ENCODE measurements around the gene ELMOD3. TPM values are rescaled to one million over a fixed set of nuclear protein-coding genes. Genes with fewer than 3 reads are reported as not detected.

ELMOD3 gene
- polyA plus RNA-seq, 1 donor (not counting 4 experiments of a cell fraction or from before 2014, with no cell fraction given), result 20.1 TPM

DNA sequence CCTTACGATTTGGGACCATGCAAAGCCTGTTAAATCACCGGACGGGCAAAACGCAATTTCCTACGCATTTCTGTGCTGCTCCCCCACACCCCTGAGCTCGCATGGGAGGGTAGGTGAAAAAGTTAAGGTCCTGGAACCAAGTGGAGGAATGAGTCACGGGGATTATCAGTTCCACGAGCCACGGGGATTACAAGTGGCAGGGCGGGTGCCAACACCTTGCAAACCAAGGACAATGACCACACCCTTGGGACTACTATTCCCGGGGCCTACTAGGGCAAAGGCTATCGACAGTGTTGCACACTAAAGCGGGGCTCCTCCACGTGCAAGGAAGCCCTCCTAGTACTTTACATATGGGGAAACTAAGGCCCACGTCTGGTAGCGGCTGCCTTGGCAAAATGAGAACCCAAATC is 688 bp upstream of the ELMOD3 start:
- H3K79me2 ChIP-seq (ENCODE audit: control insufficient read depth, insufficient read depth, low read length), result peaks cover 45% of the 10 kb centered on the region
- H4K20me1 ChIP-seq (ENCODE audit: control insufficient read depth, extremely low read depth, insufficient read depth, low read length), result no peaks in the 10 kb centered on the region
- no peaks in the 10 kb centered on the region for H3K9me1 ChIP-seq (ENCODE audit: control insufficient read depth, extremely low read depth, insufficient read depth, low read length)
- FAIRE-seq (no peak), DNase-seq (ENCODE audit: low read depth, low spot score) (no peak)
- TF ChIP-seq, protein P1, sequence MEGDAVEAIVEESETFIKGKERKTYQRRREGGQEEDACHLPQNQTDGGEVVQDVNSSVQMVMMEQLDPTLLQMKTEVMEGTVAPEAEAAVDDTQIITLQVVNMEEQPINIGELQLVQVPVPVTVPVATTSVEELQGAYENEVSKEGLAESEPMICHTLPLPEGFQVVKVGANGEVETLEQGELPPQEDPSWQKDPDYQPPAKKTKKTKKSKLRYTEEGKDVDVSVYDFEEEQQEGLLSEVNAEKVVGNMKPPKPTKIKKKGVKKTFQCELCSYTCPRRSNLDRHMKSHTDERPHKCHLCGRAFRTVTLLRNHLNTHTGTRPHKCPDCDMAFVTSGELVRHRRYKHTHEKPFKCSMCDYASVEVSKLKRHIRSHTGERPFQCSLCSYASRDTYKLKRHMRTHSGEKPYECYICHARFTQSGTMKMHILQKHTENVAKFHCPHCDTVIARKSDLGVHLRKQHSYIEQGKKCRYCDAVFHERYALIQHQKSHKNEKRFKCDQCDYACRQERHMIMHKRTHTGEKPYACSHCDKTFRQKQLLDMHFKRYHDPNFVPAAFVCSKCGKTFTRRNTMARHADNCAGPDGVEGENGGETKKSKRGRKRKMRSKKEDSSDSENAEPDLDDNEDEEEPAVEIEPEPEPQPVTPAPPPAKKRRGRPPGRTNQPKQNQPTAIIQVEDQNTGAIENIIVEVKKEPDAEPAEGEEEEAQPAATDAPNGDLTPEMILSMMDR (optimal IDR thresholded peaks at IDR 0.05 in 1 of 3, IDR thresholded peaks at IDR 0.05 in 1 of 3, conservative IDR thresholded peaks at IDR 0.05 in 1 of 3; ENCODE audit: extremely low read depth in 1 of 3, insufficient read depth in 2 of 3, low read length in 3 of 3), result no peak
- TF ChIP-seq EZH2 (IDR thresholded peaks at IDR 0.05; ENCODE audit: low read length), result no peak
- H3K4me3 ChIP-seq (ENCODE audit: control insufficient read depth in 2 of 3, extremely low read depth in 1 of 3, insufficient read depth in 2 of 3, low read depth in 1 of 3, low read length in 3 of 3), result peak overlapping the region; percentile 68 to 99 (median 80)
- dilution Hi-C loops (cut with MboI; ENCODE audit: extremely low pct_ligation_motif_present, low sequenced_read_pairs), result no loop called here
- H3K4me1 ChIP-seq (ENCODE audit: control insufficient read depth, extremely low read depth, insufficient read depth, low read length), result peaks cover 26% of the 10 kb centered on the region
- peak overlapping the region; percentile 72 for H2AFZ ChIP-seq (ENCODE audit: control insufficient read depth, low read length)
- H3K9ac ChIP-seq (ENCODE audit: control insufficient read depth, extremely low read depth, insufficient read depth, low read length), result peak overlapping the region; percentile 98
- peaks cover 30 to 33% of the 10 kb centered on the region in 2 experiments for H3K36me3 ChIP-seq (ENCODE audit: control insufficient read depth in 2 of 2, extremely low read depth in 1 of 2, insufficient read depth in 2 of 2, low read length in 2 of 2)
- H3K9me3 ChIP-seq (ENCODE audit: control insufficient read depth, low read depth, low read length), result no peaks in the 10 kb centered on the region
- peak overlapping the region; percentile 94 for H3K27ac ChIP-seq (ENCODE audit: control insufficient read depth, insufficient read depth, low read length)
- no peaks in the 10 kb centered on the region for H3K27me3 ChIP-seq (ENCODE audit: control insufficient read depth, extremely low read depth, insufficient read depth, low read length)
- peak overlapping the region; percentile 93 for H3K4me2 ChIP-seq (ENCODE audit: control insufficient read depth, extremely low read depth, insufficient read depth, low read depth, low read length)

DNA sequence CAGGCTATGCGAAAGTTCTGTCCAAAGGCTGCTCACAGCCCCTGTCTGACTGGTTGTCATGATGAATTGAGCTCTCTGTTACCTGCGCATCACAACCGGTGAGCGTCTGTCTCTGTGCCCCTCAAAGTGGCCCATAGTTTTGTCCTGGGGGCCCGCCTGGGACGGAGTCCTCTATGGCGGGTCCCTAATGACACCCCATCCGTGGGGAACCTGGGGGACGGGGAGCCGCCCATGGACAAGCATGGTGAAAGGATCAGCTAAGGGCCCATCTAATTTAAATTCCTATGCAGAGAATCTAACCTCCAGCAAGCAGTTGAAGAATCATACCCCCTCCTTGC is 473 bp downstream of the ELMOD3 start:
- Histone ChIP-seq H3K4me3 (ENCODE audit: control insufficient read depth in 2 of 3, extremely low read depth in 1 of 3, insufficient read depth in 2 of 3, low read depth in 1 of 3, low read length in 3 of 3) (peak overlapping the region; percentile 68 to 99 (median 80)), H3K79me2 (ENCODE audit: control insufficient read depth, insufficient read depth, low read length) (peaks cover 46% of the 10 kb centered on the region), H3K36me3 (ENCODE audit: control insufficient read depth in 2 of 2, extremely low read depth in 1 of 2, insufficient read depth in 2 of 2, low read length in 2 of 2) (peaks cover 19 to 23% of the 10 kb centered on the region in 2 experiments), H3K4me1 (ENCODE audit: control insufficient read depth, extremely low read depth, insufficient read depth, low read length) (peaks cover 26% of the 10 kb centered on the region), H3K27ac (ENCODE audit: control insufficient read depth, insufficient read depth, low read length) (peak overlapping the region; percentile 94), H3K9me1 (ENCODE audit: control insufficient read depth, extremely low read depth, insufficient read depth, low read length) (no peaks in the 10 kb centered on the region), H3K9me3 (ENCODE audit: control insufficient read depth, low read depth, low read length) (no peaks in the 10 kb centered on the region), H4K20me1 (ENCODE audit: control insufficient read depth, extremely low read depth, insufficient read depth, low read length) (no peaks in the 10 kb centered on the region), H3K27me3 (ENCODE audit: control insufficient read depth, extremely low read depth, insufficient read depth, low read length) (no peaks in the 10 kb centered on the region), H3K9ac (ENCODE audit: control insufficient read depth, extremely low read depth, insufficient read depth, low read length) (peak overlapping the region; percentile 98), H3K4me2 (ENCODE audit: control insufficient read depth, extremely low read depth, insufficient read depth, low read depth, low read length) (peak overlapping the region; percentile 93), H2AFZ (ENCODE audit: control insufficient read depth, low read length) (peak overlapping the region; percentile 99)
- FAIRE-seq (no peak), DNase-seq (ENCODE audit: low read depth, low spot score) (no peak)
- TF ChIP-seq, protein P1 (optimal IDR thresholded peaks at IDR 0.05 in 1 of 3, IDR thresholded peaks at IDR 0.05 in 1 of 3, conservative IDR thresholded peaks at IDR 0.05 in 1 of 3; ENCODE audit: extremely low read depth in 1 of 3, insufficient read depth in 2 of 3, low read length in 3 of 3), result no peak
- TF ChIP-seq EZH2 (IDR thresholded peaks at IDR 0.05; ENCODE audit: low read length), result no peak
- dilution Hi-C loops (cut with MboI; ENCODE audit: extremely low pct_ligation_motif_present, low sequenced_read_pairs), result no loop called here

All from keratinocyte (primary cell).